Measurements from ENCODE around the gene TMPRSS12. TPM values are rescaled to one million over a fixed set of nuclear protein-coding genes. Genes with fewer than 3 reads are reported as not detected.

Gene TMPRSS12
- total and polyA plus RNA-seq, 2 donors from 2014 or later, result not detected

DNA sequence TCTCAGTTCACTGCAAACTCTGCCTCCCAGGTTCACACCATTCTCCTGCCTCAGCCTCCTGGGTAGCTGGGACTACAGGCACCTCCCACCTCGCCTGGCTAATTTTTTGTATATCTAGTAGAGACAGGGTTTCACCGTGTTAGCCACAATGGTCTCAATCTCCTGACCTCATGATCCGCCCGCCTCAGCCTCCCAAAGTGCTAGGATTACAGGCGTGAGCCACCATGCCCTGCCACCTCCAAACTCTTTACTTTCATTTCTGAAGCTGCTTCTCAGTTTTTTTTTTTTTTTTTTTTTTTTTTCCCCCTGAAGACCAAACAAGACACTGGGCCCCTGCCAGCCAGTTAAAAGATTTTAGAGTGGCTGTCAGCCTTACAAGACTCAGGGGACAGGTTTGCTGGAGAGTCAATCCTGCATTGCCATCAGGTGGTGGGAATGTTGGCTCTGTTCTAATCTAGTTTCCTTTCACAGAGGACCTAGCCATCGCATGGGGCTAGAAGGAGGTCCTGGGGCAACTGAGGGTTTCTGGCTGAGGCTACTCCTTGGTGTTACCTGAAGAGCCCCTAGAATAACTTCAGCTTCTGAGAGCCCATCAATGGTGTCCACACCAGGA, 72.3 kb downstream of the TMPRSS12 start:
- FAIRE-seq (no peak), DNase-seq (no peak)
- Histone ChIP-seq H3K27me3 (ENCODE audit: control insufficient read depth, insufficient read depth, low read length) (no peaks in the 10 kb centered on the region), H3K4me3 (ENCODE audit: low read length in 3 of 3) (no peak overlapping the region), H3K9ac (ENCODE audit: low read length in 3 of 3) (no peak overlapping the region), H3K9me3 (ENCODE audit: control insufficient read depth in 2 of 3, insufficient read depth in 1 of 3, low read length in 3 of 3) (peaks cover 0 to 20% (median 7%) of the 10 kb centered on the region in 3 donors), H3K4me1 (ENCODE audit: control insufficient read depth in 2 of 3, insufficient read depth in 2 of 3, low read depth in 1 of 3, low read length in 3 of 3) (no peaks in the 10 kb centered on the region), H3K27ac (ENCODE audit: low read depth in 2 of 2, low read length in 2 of 2) (no peak overlapping the region), H3K36me3 (ENCODE audit: control insufficient read depth in 2 of 3, insufficient read depth in 3 of 3, low read length in 3 of 3) (no peaks in the 10 kb centered on the region)
- intact Hi-C loops (cut with DNase I), result no loop called here
- TF ChIP-seq, protein P1, sequence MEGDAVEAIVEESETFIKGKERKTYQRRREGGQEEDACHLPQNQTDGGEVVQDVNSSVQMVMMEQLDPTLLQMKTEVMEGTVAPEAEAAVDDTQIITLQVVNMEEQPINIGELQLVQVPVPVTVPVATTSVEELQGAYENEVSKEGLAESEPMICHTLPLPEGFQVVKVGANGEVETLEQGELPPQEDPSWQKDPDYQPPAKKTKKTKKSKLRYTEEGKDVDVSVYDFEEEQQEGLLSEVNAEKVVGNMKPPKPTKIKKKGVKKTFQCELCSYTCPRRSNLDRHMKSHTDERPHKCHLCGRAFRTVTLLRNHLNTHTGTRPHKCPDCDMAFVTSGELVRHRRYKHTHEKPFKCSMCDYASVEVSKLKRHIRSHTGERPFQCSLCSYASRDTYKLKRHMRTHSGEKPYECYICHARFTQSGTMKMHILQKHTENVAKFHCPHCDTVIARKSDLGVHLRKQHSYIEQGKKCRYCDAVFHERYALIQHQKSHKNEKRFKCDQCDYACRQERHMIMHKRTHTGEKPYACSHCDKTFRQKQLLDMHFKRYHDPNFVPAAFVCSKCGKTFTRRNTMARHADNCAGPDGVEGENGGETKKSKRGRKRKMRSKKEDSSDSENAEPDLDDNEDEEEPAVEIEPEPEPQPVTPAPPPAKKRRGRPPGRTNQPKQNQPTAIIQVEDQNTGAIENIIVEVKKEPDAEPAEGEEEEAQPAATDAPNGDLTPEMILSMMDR (IDR thresholded peaks at IDR 0.05; ENCODE audit: borderline replicate concordance, extremely low read depth, insufficient read depth), result no peak

GRCh38 chr12:50916292-50916691, 73.6 kb downstream of the TMPRSS12 start:
- peaks cover 0 to 20% (median 7%) of the 10 kb centered on the region in 3 donors for H3K9me3 ChIP-seq (ENCODE audit: control insufficient read depth in 2 of 3, insufficient read depth in 1 of 3, low read length in 3 of 3)

GRCh38 chr12:50918584-50919316, 76.0 kb downstream of the TMPRSS12 start:
- FAIRE-seq, result no peak
- intact Hi-C loops (cut with DNase I), result no loop called here
- H3K4me3 ChIP-seq (ENCODE audit: low read length in 3 of 3), result no peak overlapping the region
- H3K4me1 ChIP-seq (ENCODE audit: control insufficient read depth in 2 of 3, insufficient read depth in 2 of 3, low read depth in 1 of 3, low read length in 3 of 3), result peaks cover 0 to 12% (median 3%) of the 10 kb centered on the region in 3 donors
- TF ChIP-seq, protein P1 (IDR thresholded peaks at IDR 0.05; ENCODE audit: borderline replicate concordance, extremely low read depth, insufficient read depth), result no peak
- H3K9ac ChIP-seq (ENCODE audit: low read length in 3 of 3), result no peak overlapping the region
- H3K36me3 ChIP-seq (ENCODE audit: control insufficient read depth in 2 of 3, insufficient read depth in 3 of 3, low read length in 3 of 3), result no peaks in the 10 kb centered on the region
- no peak overlapping the region for H3K27ac ChIP-seq (ENCODE audit: low read depth in 2 of 2, low read length in 2 of 2)
- no peaks in the 10 kb centered on the region for H3K27me3 ChIP-seq (ENCODE audit: control insufficient read depth, insufficient read depth, low read length)
- H3K9me3 ChIP-seq (ENCODE audit: control insufficient read depth in 2 of 3, insufficient read depth in 1 of 3, low read length in 3 of 3), result peaks cover 0 to 17% (median 2%) of the 10 kb centered on the region in 3 donors
- no peak for DNase-seq

More at GRCh38 chr12:50916292-50916691, 73.6 kb downstream of the TMPRSS12 start:
- no peaks in the 10 kb centered on the region for H3K4me1 ChIP-seq (ENCODE audit: control insufficient read depth in 2 of 3, insufficient read depth in 2 of 3, low read depth in 1 of 3, low read length in 3 of 3)
- no peaks in the 10 kb centered on the region for H3K36me3 ChIP-seq (ENCODE audit: control insufficient read depth in 2 of 3, insufficient read depth in 3 of 3, low read length in 3 of 3)
- H3K27me3 ChIP-seq (ENCODE audit: control insufficient read depth, insufficient read depth, low read length), result no peaks in the 10 kb centered on the region
- no peak for FAIRE-seq
- intact Hi-C loops (cut with DNase I), result no loop called here
- no peak overlapping the region for H3K27ac ChIP-seq (ENCODE audit: low read depth in 2 of 2, low read length in 2 of 2)
- H3K4me3 ChIP-seq (ENCODE audit: low read length in 3 of 3), result no peak overlapping the region
- TF ChIP-seq, protein P1 (IDR thresholded peaks at IDR 0.05; ENCODE audit: borderline replicate concordance, extremely low read depth, insufficient read depth), result no peak
- DNase-seq, result no peak
- H3K9ac ChIP-seq (ENCODE audit: low read length in 3 of 3), result no peak overlapping the region

Data from kidney (tissue), 14 donors.